Measurements from ENCODE around the gene RPS17.

RPS17 gene

GRCh38 chr15:82569834-82570233, 29.6 kb upstream of the RPS17 start:
- H3K9ac ChIP-seq (ENCODE audit: low read length in 5 of 5) = no peak overlapping the region
- H3K4me1 ChIP-seq (ENCODE audit: control insufficient read depth in 5 of 5, insufficient read depth in 5 of 5, low read length in 5 of 5) = peaks cover 0 to 15% (median 10%) of the 10 kb centered on the region in 5 donors

GRCh38 chr15:82568986-82569385, 28.7 kb upstream of the RPS17 start:
- H3K36me3 ChIP-seq (ENCODE audit: control insufficient read depth in 5 of 5, insufficient read depth in 5 of 5, low read length in 5 of 5) = no peaks in the 10 kb centered on the region
- peaks cover 0 to 15% (median 10%) of the 10 kb centered on the region in 5 donors for H3K4me1 ChIP-seq (ENCODE audit: control insufficient read depth in 5 of 5, insufficient read depth in 5 of 5, low read length in 5 of 5)
- no peak overlapping the region for H3K27ac ChIP-seq (ENCODE audit: low read depth, low read length)
- H3K27me3 ChIP-seq (ENCODE audit: control insufficient read depth in 5 of 5, insufficient read depth in 4 of 5, low read length in 5 of 5) = peaks cover 0 to 13% (median 0%) of the 10 kb centered on the region in 5 donors
- no peak overlapping the region for H3K9ac ChIP-seq (ENCODE audit: low read length in 5 of 5)
- no peaks in the 10 kb centered on the region for H3K9me3 ChIP-seq (ENCODE audit: control insufficient read depth in 5 of 5, low read length in 5 of 5)
- no peak overlapping the region for H3K4me3 ChIP-seq (ENCODE audit: low read depth in 1 of 5, low read length in 5 of 5)

More at GRCh38 chr15:82569834-82570233, 29.6 kb upstream of the RPS17 start:
- peaks cover 0 to 14% (median 0%) of the 10 kb centered on the region in 5 donors for H3K27me3 ChIP-seq (ENCODE audit: control insufficient read depth in 5 of 5, insufficient read depth in 4 of 5, low read length in 5 of 5)
- no peak overlapping the region for H3K4me3 ChIP-seq (ENCODE audit: low read depth in 1 of 5, low read length in 5 of 5)
- H3K9me3 ChIP-seq (ENCODE audit: control insufficient read depth in 5 of 5, low read length in 5 of 5) = no peaks in the 10 kb centered on the region
- H3K27ac ChIP-seq (ENCODE audit: low read depth, low read length) = no peak overlapping the region
- no peaks in the 10 kb centered on the region for H3K36me3 ChIP-seq (ENCODE audit: control insufficient read depth in 5 of 5, insufficient read depth in 5 of 5, low read length in 5 of 5)

GRCh38 chr15:82567661-82568060, 27.4 kb upstream of the RPS17 start:
- H3K4me3 ChIP-seq (ENCODE audit: low read depth in 1 of 5, low read length in 5 of 5) = no peak overlapping the region
- H3K36me3 ChIP-seq (ENCODE audit: control insufficient read depth in 5 of 5, insufficient read depth in 5 of 5, low read length in 5 of 5) = no peaks in the 10 kb centered on the region
- no peak overlapping the region for H3K9ac ChIP-seq (ENCODE audit: low read length in 5 of 5)
- no peak overlapping the region for H3K27ac ChIP-seq (ENCODE audit: low read depth, low read length)
- peaks cover 0 to 15% (median 10%) of the 10 kb centered on the region in 5 donors for H3K4me1 ChIP-seq (ENCODE audit: control insufficient read depth in 5 of 5, insufficient read depth in 5 of 5, low read length in 5 of 5)
- H3K27me3 ChIP-seq (ENCODE audit: control insufficient read depth in 5 of 5, insufficient read depth in 4 of 5, low read length in 5 of 5) = peaks cover 0 to 7% (median 0%) of the 10 kb centered on the region in 5 donors
- no peaks in the 10 kb centered on the region for H3K9me3 ChIP-seq (ENCODE audit: control insufficient read depth in 5 of 5, low read length in 5 of 5)

- peaks cover 0 to 9% (median 4%) of the 10 kb centered on the region in 5 donors for H3K4me1 ChIP-seq (ENCODE audit: control insufficient read depth in 5 of 5, insufficient read depth in 5 of 5, low read length in 5 of 5)
- peaks cover 0 to 4% (median 0%) of the 10 kb centered on the region in 5 donors for H3K27me3 ChIP-seq (ENCODE audit: control insufficient read depth in 5 of 5, insufficient read depth in 4 of 5, low read length in 5 of 5)
- no peaks in the 10 kb centered on the region for H3K9me3 ChIP-seq (ENCODE audit: control insufficient read depth in 5 of 5, low read length in 5 of 5)
- no peaks in the 10 kb centered on the region for H3K36me3 ChIP-seq (ENCODE audit: control insufficient read depth in 5 of 5, insufficient read depth in 5 of 5, low read length in 5 of 5)
- no peak overlapping the region for H3K27ac ChIP-seq (ENCODE audit: low read depth, low read length)
- H3K4me3 ChIP-seq (ENCODE audit: low read depth in 1 of 5, low read length in 5 of 5) = no peak overlapping the region
- no peak overlapping the region for H3K9ac ChIP-seq (ENCODE audit: low read length in 5 of 5)
Observed at GRCh38 chr15:82566690-82567089, 26.4 kb upstream of the RPS17 start.

- Histone ChIP-seq H3K36me3 (ENCODE audit: control insufficient read depth in 5 of 5, insufficient read depth in 5 of 5, low read length in 5 of 5) (no peaks in the 10 kb centered on the region), H3K27ac (ENCODE audit: low read depth, low read length) (no peak overlapping the region), H3K27me3 (ENCODE audit: control insufficient read depth in 5 of 5, insufficient read depth in 4 of 5, low read length in 5 of 5) (no peaks in the 10 kb centered on the region), H3K9me3 (ENCODE audit: control insufficient read depth in 5 of 5, low read length in 5 of 5) (no peaks in the 10 kb centered on the region), H3K9ac (ENCODE audit: low read length in 5 of 5) (no peak overlapping the region), H3K4me3 (ENCODE audit: low read depth in 1 of 5, low read length in 5 of 5) (no peak overlapping the region), H3K4me1 (ENCODE audit: control insufficient read depth in 5 of 5, insufficient read depth in 5 of 5, low read length in 5 of 5) (no peaks in the 10 kb centered on the region)
Observed at GRCh38 chr15:82558502-82558901, 18.2 kb upstream of the RPS17 start.

- Histone ChIP-seq H3K4me1 (ENCODE audit: control insufficient read depth in 5 of 5, insufficient read depth in 5 of 5, low read length in 5 of 5) (no peaks in the 10 kb centered on the region), H3K9me3 (ENCODE audit: control insufficient read depth in 5 of 5, low read length in 5 of 5) (no peaks in the 10 kb centered on the region), H3K4me3 (ENCODE audit: low read depth in 1 of 5, low read length in 5 of 5) (no peak overlapping the region), H3K36me3 (ENCODE audit: control insufficient read depth in 5 of 5, insufficient read depth in 5 of 5, low read length in 5 of 5) (no peaks in the 10 kb centered on the region), H3K9ac (ENCODE audit: low read length in 5 of 5) (no peak overlapping the region), H3K27ac (ENCODE audit: low read depth, low read length) (no peak overlapping the region), H3K27me3 (ENCODE audit: control insufficient read depth in 5 of 5, insufficient read depth in 4 of 5, low read length in 5 of 5) (no peaks in the 10 kb centered on the region)
Observed at GRCh38 chr15:82556315-82557035, 16.2 kb upstream of the RPS17 start.

GRCh38 chr15:82554849-82555248, 14.6 kb upstream of the RPS17 start:
- Histone ChIP-seq H3K9me3 (ENCODE audit: control insufficient read depth in 5 of 5, low read length in 5 of 5) (no peaks in the 10 kb centered on the region), H3K4me3 (ENCODE audit: low read depth in 1 of 5, low read length in 5 of 5) (no peak overlapping the region), H3K4me1 (ENCODE audit: control insufficient read depth in 5 of 5, insufficient read depth in 5 of 5, low read length in 5 of 5) (no peaks in the 10 kb centered on the region), H3K27me3 (ENCODE audit: control insufficient read depth in 5 of 5, insufficient read depth in 4 of 5, low read length in 5 of 5) (no peaks in the 10 kb centered on the region), H3K9ac (ENCODE audit: low read length in 5 of 5) (no peak overlapping the region), H3K27ac (ENCODE audit: low read depth, low read length) (no peak overlapping the region), H3K36me3 (ENCODE audit: control insufficient read depth in 5 of 5, insufficient read depth in 5 of 5, low read length in 5 of 5) (no peaks in the 10 kb centered on the region)

GRCh38 chr15:82554351-82554750, 14.1 kb upstream of the RPS17 start:
- Histone ChIP-seq H3K4me3 (ENCODE audit: low read depth in 1 of 5, low read length in 5 of 5) (no peak overlapping the region), H3K36me3 (ENCODE audit: control insufficient read depth in 5 of 5, insufficient read depth in 5 of 5, low read length in 5 of 5) (no peaks in the 10 kb centered on the region), H3K27ac (ENCODE audit: low read depth, low read length) (no peak overlapping the region), H3K9ac (ENCODE audit: low read length in 5 of 5) (no peak overlapping the region), H3K9me3 (ENCODE audit: control insufficient read depth in 5 of 5, low read length in 5 of 5) (no peaks in the 10 kb centered on the region), H3K27me3 (ENCODE audit: control insufficient read depth in 5 of 5, insufficient read depth in 4 of 5, low read length in 5 of 5) (no peaks in the 10 kb centered on the region), H3K4me1 (ENCODE audit: control insufficient read depth in 5 of 5, insufficient read depth in 5 of 5, low read length in 5 of 5) (no peaks in the 10 kb centered on the region)

GRCh38 chr15:82553846-82554245, 13.6 kb upstream of the RPS17 start:
- H3K36me3 ChIP-seq (ENCODE audit: control insufficient read depth in 5 of 5, insufficient read depth in 5 of 5, low read length in 5 of 5) = no peaks in the 10 kb centered on the region
- H3K27me3 ChIP-seq (ENCODE audit: control insufficient read depth in 5 of 5, insufficient read depth in 4 of 5, low read length in 5 of 5) = no peaks in the 10 kb centered on the region
- H3K4me3 ChIP-seq (ENCODE audit: low read depth in 1 of 5, low read length in 5 of 5) = no peak overlapping the region

GRCh38 chr15:82552861-82553260, 12.6 kb upstream of the RPS17 start:
- Histone ChIP-seq H3K36me3 (ENCODE audit: control insufficient read depth in 5 of 5, insufficient read depth in 5 of 5, low read length in 5 of 5) (no peaks in the 10 kb centered on the region), H3K9ac (ENCODE audit: low read length in 5 of 5) (no peak overlapping the region), H3K9me3 (ENCODE audit: control insufficient read depth in 5 of 5, low read length in 5 of 5) (no peaks in the 10 kb centered on the region), H3K4me3 (ENCODE audit: low read depth in 1 of 5, low read length in 5 of 5) (no peak overlapping the region), H3K27me3 (ENCODE audit: control insufficient read depth in 5 of 5, insufficient read depth in 4 of 5, low read length in 5 of 5) (no peaks in the 10 kb centered on the region), H3K4me1 (ENCODE audit: control insufficient read depth in 5 of 5, insufficient read depth in 5 of 5, low read length in 5 of 5) (no peaks in the 10 kb centered on the region), H3K27ac (ENCODE audit: low read depth, low read length) (no peak overlapping the region)

More at GRCh38 chr15:82553846-82554245, 13.6 kb upstream of the RPS17 start:
- Histone ChIP-seq H3K4me1 (ENCODE audit: control insufficient read depth in 5 of 5, insufficient read depth in 5 of 5, low read length in 5 of 5) (no peaks in the 10 kb centered on the region), H3K9ac (ENCODE audit: low read length in 5 of 5) (no peak overlapping the region), H3K9me3 (ENCODE audit: control insufficient read depth in 5 of 5, low read length in 5 of 5) (no peaks in the 10 kb centered on the region), H3K27ac (ENCODE audit: low read depth, low read length) (no peak overlapping the region)
